GM10266 (cell line): ENCODE data around the gene USP6NL.
"Not testable (repeated sequence)": the region's sequence is repeated elsewhere in the genome, so short reads cannot be mapped to it uniquely, and the experiment has no call there.

Experiments used
- DNase-seq: peaks from one replicate; pipeline ENCODE4 v3.0.0; 2012; ENCODE audit errors: extremely low spot score
- CTCF ChIP-seq: IDR thresholded peaks from 2 replicates; pipeline ENCODE4 v1.5.1; 2012; ENCODE audit warnings: mild to moderate bottlenecking, low read depth; ENCODE audit not compliant: control insufficient read depth, insufficient read depth; ENCODE audit errors: missing control alignments

Gene USP6NL

GRCh38 chr10:11441151-11441535 is 170.3 kb downstream of the USP6NL start:
- TF ChIP-seq CTCF: no peak
- DNase-seq: no peak

- TF ChIP-seq CTCF: no peak
- peak; percentile 47 for DNase-seq
Measured at GRCh38 chr10:11440250-11441150, 170.9 kb downstream of the USP6NL start.

- no peak for TF ChIP-seq CTCF
- no peak for DNase-seq
Measured at GRCh38 chr10:11439523-11440053, 171.9 kb downstream of the USP6NL start.

- no peak for DNase-seq
- TF ChIP-seq CTCF: no peak
Measured at GRCh38 chr10:11437391-11438142, 173.9 kb downstream of the USP6NL start.

- not testable (repeated sequence) for DNase-seq
Measured at GRCh38 chr10:11436445-11436844, 175.0 kb downstream of the USP6NL start.

- no peak for TF ChIP-seq CTCF
- DNase-seq: no peak
Measured at GRCh38 chr10:11435581-11435981, 175.9 kb downstream of the USP6NL start.

- peak; percentile 70 for DNase-seq
- TF ChIP-seq CTCF: peak; percentile 58
Measured at GRCh38 chr10:11434324-11434723, 177.1 kb downstream of the USP6NL start.
